ENCODE measurements around the gene RHBDD1.

The RHBDD1 gene

DNA sequence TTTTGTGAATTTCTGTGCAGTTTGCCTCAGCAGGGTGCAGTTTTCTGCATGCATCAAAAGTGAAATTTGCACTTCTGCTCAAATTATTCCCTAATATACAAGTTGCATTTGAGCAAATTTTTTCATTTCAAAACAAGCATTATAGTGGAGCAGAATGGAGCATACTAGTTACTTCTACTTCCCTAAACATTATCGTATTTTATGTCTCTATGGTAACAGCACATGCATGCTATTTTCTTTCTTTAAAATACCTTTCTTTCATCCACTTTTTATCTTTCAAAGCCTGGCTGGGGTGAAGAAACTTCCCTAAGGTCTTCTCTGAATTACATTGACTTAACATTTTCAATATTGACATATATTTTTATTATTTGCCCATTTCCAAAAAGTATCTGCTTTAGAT lies 11.2 kb downstream of the RHBDD1 start:
- DNase-seq = no peak

DNA sequence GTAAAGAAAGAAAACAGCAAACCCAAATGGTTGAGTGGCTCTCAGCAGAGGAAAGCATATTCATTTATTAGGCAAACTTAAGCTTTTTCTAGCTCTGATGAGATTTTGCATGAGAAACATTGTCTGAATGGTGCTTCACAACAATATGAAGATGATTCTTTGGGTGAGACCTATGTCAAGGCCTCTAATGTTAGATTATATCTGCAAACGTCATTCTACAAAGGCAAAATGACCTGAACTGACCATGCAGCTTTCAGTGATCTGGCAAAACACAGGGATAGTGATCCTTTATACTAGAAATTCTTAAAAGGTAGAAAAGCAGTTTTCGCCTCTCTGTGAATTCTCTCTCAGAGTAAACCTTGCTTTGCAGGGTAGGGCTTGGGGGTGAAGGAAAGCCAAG lies 11.7 kb downstream of the RHBDD1 start:
- DNase-seq = no peak

DNA sequence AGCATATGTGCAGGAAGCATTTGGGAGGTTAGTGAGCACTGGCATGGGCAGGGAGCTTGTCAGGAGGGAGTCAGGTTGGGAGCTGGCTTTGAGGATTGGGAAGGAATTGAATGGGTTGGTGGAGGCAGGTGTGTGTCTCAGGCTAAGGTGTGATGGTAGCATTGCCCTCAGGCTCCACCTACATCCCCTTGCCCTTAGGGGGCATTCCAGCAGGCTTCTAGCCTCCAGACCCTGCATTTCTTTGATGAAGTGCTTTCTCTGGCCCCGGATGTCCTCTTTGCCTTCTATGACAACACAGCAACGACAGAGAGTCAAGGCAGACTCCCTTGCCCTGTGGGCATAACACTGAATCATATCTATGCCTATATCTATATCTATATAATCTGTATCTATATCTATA lies 13.5 kb downstream of the RHBDD1 start:
- DNase-seq = no peak

DNA sequence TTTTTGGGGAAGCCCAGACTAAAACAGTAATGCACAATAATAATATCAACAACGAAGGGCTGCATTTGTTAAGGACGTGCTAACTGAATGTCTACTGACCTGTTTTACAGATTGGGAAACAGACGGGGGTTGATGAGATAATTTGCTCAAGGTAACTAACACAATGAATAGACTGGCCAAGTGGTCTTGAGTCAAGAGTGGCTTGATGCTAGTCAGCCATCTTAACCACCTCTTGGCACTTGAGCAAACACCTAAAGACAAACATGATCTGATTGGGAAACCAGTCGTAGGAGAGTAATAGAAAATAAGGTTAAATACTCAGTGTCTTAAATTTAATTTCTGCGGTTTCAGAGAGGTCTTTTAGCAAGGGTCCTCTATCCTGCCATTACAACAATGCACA lies 14.2 kb downstream of the RHBDD1 start:
- DNase-seq = no peak

DNA sequence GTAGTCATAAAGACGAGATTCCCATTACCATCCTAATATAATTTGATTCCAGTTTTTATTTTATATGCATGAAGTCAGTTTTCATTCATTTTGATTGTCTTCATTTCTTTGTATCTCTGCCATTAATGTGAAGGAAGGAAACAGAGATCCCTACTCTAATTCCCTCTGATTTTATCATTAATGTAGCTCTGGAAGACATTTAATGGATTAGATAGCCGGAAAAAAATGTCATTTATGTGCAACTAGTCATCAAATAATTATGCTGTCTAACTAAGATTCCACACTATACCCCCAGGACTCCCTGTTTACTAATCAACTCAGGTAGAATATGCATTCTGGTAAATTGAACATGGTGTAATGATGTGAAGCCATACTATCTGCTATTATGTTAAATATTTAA lies 19.9 kb downstream of the RHBDD1 start:
- DNase-seq = no peak

DNA sequence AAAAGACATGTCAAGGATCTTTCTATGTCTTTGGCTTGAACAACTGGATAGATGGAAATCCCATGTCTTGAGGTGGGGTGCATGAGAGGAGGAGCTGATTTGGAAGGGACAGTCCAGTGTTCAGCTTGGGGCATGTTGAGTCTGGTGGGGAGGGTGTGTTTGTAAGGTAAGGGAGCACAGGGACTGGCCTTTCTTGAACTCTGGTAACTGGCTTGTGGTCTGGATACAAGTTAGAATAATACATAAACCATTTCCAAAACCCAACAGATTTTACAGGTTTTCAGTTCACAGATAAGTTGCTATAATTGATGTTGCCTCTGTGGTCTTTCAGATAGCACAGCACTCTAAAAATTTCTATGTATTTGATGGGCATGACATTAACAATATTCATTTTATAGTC lies 24.2 kb downstream of the RHBDD1 start:
- DNase-seq = no peak

DNA sequence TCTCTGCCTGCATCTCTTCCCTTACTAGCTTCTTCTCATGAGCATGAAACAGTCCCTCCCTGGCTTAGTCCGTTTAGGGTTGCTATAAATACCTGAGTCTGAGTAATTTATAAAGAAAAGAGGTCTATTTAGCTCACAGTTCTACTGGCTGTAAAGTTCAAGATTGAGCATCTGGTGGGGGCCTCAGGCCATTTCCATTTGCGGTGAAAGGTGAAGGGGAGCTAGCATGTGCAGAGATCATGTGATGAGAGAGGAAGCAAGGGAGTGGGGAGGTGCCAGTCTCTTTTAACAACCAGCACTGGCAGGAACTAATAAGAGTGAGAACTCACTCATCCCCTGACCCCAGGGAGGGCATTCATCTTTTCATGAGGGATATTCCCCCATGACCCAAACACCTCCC lies 26.8 kb downstream of the RHBDD1 start:
- no peak for DNase-seq

DNA sequence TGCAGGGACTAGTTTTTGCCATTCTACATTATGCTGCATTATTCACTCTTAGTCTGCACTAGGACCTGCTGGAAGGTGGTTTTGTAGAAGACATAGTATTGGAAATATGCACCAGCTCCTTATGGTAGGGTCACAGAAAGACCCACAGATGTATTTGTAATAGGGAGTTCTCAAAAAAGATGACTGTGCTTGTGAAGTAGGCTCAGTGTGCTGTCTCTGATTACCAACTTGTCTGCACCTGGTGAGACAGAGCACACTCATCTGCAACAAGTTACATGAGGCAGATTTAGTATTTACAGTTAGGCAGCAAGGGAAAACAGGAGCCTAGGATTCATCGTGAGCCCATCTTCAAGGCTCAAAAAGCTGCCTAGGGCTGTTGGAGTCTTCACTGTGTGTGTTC lies 29.4 kb downstream of the RHBDD1 start:
- no peak for DNase-seq

DNA sequence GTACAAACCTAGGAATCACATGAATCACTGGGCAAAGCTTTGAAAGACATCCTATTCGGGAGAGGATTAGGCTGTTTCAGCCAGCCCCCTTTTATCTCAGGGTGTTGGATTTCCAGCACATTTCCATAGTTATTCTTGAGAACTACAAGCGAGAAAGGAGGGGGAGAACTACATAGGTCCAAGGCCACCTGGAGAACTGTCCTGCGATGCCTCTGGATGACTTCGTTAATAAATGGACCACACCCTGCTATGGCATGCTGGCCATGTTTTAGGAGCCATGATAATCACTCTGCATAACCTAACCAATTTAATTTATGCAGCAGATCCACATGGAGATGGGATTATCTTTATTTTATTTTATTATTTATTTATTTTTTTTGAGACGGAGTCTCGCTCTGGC lies 29.9 kb downstream of the RHBDD1 start:
- DNase-seq = no peak

DNA sequence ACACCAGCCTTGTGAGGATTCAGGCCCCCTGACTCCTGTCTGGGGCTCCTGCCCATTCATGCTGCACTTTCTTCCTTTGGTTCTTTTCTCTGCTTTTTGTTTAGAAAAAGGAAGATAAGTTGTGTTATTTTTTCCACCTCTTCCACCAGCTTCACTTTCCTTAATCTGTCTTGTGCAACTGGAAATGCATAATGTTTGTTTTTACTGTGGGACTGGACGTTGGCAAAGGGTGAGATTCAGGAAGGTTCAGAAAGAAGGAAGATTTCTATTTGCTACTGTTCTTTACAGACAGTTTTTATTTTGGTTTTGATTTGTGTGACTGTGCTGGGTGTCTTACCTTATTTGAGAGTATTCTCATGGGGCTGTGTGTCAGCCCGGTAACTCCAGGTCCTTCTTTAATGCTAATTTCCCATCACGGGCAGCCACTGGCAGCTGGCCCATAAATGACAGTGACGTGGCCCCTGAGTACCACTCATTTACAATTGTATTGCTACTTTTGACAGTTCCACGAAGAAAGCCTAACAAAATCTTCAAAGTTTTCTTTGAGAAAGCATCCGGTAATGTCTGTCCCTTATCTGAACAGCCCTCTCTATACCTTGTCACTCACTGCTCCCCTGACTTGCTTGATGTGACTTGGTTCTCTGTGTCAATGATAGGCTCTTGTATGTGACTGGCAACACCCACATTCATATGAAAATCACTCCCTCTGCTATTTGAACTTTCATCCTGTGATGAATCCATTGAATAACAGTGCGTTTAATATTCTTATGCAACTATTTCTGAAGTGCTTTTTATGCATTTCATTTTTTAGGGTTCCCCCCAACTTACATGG lies 32.7 kb downstream of the RHBDD1 start:
- DNase-seq = no peak

DNA sequence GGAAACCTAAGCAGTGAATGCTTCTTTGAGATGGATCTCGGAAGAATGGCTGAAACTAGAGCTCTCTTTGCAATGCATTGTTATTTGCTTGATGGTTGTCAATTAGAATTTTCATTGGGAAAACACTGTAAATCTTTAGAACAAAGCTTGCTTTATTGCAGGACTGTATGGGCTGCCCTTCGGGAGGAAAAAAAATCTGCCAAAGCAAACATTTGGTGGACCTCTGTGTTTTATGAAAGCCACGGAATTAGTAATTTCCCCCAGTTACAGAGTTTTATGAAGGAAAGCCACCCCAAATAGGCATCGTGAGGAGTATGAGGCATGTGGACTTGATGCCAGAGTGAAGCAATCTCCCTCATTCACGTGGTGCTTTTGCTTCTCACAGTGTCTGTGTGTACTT lies 33.5 kb downstream of the RHBDD1 start:
- no peak for DNase-seq

DNA sequence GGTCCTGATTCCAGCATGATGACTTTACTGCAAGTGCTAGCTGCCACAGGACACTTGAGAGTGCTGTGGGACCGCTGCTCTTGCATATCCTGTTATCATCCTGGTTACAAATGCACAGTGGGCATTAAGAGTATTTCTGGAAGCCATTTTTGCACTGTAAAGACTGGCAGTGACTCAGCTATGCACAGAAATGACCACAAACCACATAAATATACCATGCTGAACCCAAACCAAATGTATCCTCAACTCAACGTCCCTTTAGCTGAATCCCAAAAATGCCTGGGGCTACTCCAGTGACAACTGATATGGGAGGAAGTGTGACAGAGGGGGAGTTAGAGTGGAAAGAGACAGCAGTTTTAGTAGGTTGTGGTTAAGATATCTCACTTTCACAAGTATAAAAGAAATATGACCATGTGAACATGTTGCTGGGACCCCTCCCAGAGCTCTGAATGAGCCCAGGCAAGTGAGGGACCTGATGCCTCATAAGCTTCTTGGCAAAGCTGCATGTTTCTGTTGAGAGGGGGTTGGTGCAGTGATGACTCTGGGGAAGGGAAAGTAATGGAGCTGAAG lies 37.3 kb downstream of the RHBDD1 start:
- DNase-seq = no peak

DNA sequence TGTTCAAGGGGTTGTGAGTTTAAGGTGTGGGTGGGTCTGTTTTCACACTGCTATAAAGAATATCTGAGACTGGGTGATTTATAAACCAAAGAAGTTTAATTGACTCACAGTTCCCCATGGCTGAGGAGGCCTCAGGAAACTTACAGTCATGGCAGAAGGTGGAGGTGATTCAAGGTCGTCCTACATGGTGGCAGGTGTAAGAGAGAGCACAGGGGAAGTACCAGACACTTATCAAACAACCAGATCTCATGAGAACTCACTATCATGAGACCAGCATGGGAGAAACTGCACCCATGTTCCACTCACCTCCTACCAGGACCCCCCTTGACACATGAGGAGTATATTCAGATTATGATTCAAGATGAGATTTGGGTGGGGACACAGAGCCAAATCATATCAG lies 38.0 kb downstream of the RHBDD1 start:
- DNase-seq = no peak

DNA sequence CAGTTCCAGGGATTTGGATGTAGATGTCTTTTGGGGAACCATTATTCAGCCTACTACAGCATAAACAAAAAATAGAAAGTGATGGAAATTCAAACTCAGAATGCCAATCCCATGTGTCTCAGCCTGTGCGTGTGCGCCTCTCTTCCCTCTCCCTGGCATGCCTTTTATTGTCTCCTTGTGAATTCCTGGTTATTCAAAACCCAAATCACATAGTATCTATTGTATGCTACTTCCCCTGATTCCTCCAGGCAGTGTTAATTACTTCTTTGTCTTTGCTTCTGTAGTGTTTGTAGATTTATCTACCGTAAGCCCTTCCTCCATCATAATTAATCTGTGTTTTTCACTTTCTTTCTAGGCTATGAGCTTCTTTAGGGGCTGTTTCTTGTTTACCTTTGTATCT lies 38.9 kb downstream of the RHBDD1 start:
- DNase-seq = no peak

DNA sequence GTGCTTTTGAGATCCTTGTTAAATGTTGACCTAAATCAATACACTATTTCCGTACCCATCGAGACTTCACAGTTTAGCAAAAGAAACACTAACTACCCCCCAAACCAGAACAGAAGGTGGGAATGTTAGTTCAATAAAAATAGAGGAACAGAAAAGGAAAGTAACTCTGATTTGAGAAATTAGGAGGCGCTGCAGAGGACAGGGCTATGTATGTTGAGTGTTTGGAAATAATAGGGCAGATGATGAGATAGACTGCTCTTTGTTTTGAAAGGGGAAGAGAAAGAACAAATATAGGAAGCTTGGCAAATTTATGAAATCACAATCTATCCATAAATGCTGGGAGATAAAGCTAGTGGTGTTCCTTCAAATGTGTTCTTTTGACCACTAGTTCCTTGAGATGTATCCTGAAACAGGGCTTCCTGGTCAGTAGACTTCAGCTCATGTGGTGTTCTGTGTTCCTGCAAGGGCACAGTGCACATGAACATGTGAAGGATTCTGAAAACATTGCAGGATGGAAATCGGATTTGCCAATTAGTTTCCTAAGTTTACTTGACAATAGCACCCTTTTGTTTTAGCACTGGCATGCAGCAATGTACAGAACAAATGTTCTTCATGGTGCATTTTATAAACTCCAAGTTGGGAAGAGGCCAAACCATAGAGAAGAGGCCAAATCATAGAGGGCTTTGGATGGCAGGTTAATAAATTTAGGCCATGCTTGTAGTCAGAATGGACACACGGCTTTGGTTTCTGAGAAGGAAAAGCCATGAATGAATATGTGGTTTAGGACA lies 39.8 kb downstream of the RHBDD1 start:
- no peak for DNase-seq

DNA sequence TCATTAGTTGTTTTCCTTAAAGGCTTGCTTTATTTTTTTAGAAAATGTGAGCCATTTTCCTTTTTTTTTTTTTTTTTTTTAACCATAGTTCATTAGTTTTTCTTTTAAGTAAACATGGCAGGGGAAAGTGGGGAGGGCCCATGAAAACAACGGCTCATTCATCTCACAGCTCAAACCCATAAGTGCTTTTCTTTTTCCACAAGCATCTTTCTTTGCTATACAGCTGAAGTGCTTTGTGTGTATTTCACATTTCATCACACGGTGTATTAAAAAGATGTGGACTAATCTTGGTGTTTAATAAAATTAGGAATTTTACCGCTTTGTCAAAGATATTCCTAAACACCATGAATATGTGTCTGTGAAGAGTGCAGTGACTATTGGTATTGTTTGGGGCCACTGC lies 41.6 kb downstream of the RHBDD1 start:
- DNase-seq = no peak

DNA sequence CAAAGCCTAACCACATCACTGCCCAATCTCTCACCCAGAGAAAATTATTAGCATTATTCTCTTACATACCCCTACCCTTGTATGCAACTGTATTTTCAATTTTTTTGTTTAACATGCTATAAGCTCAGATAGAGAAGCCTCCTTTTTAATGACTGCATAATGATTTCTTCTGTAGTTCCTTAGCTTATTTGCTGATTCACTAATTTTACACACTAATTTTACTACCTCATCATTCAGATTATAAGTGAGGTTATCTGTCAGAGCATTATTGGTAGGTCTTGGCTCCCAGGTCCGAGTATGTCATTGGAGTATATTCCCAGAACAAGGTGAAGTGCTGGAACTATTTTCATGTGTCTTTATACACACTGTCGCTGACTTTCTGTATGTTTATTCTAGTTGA lies 45.4 kb downstream of the RHBDD1 start:
- DNase-seq = no peak

DNA sequence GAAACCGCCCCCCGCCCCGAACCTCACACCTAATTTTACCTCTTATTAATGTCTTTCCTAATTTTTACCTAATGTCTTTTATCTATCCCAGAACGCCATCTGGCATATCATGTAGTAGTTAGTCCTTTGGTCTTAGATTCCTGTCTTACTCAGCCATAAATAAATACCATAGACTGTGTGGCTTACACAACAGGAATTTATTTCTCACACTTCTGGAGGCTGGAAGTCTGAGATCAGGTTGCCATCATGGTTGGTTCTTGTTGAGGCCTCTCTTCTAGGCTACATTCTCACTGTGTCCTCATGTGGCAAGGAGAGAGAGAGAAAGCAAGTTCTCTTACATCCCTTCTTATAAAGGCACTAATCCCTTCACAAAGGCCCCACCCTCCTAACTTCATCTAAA lies 46.8 kb downstream of the RHBDD1 start:
- no peak for DNase-seq

DNA sequence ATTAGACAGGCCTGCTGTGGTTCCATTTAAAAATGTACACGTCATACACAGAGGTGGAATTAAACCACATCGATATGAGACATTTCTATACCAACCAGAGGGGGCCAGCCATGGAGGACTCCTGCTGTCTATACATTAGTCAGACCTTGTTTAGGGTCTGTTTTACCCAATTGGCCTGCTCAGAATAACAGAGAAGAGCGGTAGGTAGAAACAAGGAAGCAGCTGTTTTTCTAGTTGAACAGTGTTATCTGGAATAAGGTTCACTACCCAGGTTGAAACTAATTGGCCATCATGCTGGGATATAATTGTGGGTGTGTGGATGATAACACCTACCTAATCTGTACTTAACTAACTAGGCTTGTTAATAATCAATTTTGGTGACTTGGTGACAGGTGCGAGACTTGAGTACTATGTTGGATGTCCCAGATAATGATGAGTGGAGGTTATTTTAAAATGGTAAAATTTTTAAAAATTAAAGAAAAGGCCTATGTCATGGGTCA lies 47.5 kb downstream of the RHBDD1 start:
- DNase-seq = no peak

DNA sequence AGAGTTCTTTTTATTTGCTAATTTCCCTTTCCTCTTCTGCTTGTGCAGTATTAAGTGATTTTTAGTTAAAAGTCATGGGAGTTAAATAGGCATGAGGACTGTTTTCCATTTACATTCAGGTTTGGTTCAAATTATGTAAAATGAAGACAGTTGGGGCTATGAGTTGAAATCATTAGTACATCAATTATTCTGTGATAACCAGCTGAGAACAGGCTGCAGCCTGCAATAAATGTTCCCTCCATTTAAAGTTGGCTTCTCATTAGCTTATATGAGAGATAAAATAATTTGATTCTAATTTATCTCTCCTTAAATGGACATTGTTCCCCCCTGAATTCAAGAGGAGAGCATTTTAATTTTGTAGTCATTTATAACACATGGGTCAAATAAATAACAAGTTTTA lies 48.3 kb downstream of the RHBDD1 start:
- no peak for DNase-seq

DNA sequence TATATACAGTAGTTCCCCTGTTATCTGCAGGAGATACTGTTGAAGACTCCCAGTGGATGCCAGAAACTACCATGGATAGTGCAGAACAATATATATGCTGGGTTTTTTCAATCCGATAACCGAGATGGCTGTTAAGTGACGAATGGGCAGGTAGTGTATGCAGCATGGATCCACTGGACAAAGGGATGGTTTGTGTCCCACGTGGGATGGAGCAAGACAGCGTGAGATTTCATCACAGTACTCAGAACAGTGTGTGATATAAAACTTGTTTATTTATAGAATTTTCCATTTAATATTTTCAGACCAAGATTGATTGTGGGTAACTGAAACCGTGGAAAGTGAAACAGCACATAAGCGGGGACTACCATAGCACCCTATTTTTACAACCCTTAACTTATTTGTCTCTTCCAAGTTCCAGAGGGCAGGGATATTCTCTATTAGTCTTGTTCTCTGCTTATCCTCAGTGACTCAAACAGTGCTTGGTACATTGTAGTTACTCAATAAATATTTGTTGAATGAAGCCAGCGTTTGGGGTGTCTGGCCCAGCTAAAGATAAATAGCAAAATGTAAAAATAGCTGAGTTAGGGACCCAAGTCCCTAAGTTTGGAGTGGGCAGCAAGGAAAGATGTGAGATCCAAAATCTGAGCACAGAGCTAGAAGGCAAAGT lies 50.0 kb downstream of the RHBDD1 start:
- no peak for DNase-seq

DNA sequence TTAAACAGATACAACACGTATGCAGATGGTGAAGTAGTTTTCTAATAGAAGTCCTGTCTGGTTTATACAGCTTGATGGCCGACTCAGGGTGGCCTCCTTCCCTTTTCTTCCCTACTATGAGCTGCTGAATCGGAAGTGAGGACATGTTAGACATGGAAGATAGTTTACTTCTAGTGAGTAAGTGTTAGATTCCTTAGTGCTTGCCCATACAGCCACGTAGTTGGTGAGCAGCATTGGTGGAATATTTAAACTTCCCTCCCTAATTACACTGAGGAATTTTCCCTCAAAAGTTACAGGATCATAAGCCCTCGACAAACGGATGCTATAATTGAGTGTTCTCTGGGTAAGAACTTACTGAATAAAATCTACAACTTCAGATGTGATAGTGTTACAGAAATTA lies 52.1 kb downstream of the RHBDD1 start:
- DNase-seq = no peak

DNA sequence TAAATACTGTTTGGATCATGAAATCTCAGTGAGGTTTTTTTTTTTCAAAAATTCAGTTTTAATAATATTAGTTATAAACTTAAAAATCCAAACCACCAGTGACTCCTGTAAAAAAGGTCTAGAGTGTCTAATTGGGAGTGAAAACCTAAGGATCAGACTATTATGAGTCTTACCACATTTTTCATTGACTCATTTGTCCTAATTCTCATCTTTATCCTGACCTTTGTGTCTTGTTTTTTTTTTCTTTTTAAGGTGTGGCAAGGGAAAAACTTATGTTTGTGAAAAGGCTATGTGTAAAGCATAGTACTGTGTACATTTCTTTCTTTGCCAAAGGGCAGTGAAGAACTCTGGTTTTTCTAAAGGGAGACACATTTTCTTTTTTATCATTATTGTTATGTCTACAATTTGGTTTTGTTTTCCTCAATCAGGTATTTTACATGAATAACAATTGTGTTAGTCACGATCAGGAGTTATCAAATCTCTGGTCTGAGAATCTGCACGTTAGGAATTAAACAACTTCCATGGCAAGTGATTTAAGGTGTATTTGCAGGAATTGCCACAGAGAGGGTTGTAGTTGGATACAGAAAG lies 52.6 kb downstream of the RHBDD1 start:
- no peak for DNase-seq

Measured in CD4-positive, alpha-beta T cell treated with Interferon gamma for 1 hour (primary cell).